OCI-LY3 (cell line): ENCODE measurements around the gene PGF.
"Not testable (repeated sequence)": the region's sequence is repeated elsewhere in the genome, so short reads cannot be mapped to it uniquely, and the experiment has no call there.

ENCODE experiments used
- H2AFZ ChIP-seq: fragments of 200-600, 300-600 bp; shearing (Covaris generic); 2 replicates; pipeline ENCODE4 v1.6.0; 2014; ENCODE audit warnings: antibody characterized with exemption, low read depth, low read length
- H3K27ac ChIP-seq: fragments of 200-600, 300-600 bp; sonication (generic); 2 replicates; pipeline ENCODE4 v1.5.1; 2014; ENCODE audit warnings: mild to moderate bottlenecking, low read length, moderate library complexity, mixed read lengths
- H3K27me3 ChIP-seq: fragments of 200-600, 300-600 bp; sonication (generic); 2 replicates; pipeline ENCODE4 v1.6.1; 2014; ENCODE audit warnings: low read depth, low read length, mixed read lengths
- H3K36me3 ChIP-seq: fragments of 200-600, 300-600 bp; sonication (generic); replicated peaks from 2 replicates; pipeline ENCODE3; 2014; ENCODE audit warnings: low read depth, low read length, mixed read lengths
- H3K4me1 ChIP-seq: fragments of 300-600, 200-600 bp; sonication (generic); 2 replicates; pipeline ENCODE4 v1.6.1; 2014; ENCODE audit warnings: low read length, mixed read lengths
- H3K4me2 ChIP-seq: fragments of 200-600, 300-600 bp; sonication (generic); 2 replicates; pipeline ENCODE4 v1.6.1; 2014; ENCODE audit warnings: low read length, mixed read lengths
- H3K4me3 ChIP-seq: fragments of 300-600, 200-600 bp; sonication (generic); 2 replicates; pipeline ENCODE4 v1.5.1; 2014; ENCODE audit warnings: antibody characterized with exemption, mild to moderate bottlenecking, low read length, moderate library complexity
- H3K79me2 ChIP-seq: fragments of 300-600, 200-600 bp; shearing (Covaris generic); 2 replicates; pipeline ENCODE4 v1.6.1; 2014; ENCODE audit warnings: mild to moderate bottlenecking, low read length, mixed read lengths
- H3K9ac ChIP-seq: fragments of 300-600, 200-600 bp; shearing (Covaris generic); 2 replicates; pipeline ENCODE4 v1.6.0; 2014; ENCODE audit warnings: mild to moderate bottlenecking, low read length, moderate library complexity
- H3K9me3 ChIP-seq: fragments of 200-600, 300-600 bp; shearing (Covaris generic); 2 replicates; pipeline ENCODE4 v1.6.1; 2014; ENCODE audit warnings: low read length, mixed read lengths; ENCODE audit not compliant: insufficient read depth
- H4K20me1 ChIP-seq: fragments of 200-600, 300-600 bp; sonication (generic); 2 replicates; pipeline ENCODE4 v1.6.1; 2016; ENCODE audit warnings: low read length, mixed read lengths; ENCODE audit not compliant: insufficient read depth
- EZH2phosphoT487 ChIP-seq: fragments of 200-600 bp; shearing (Covaris generic); IDR thresholded peaks from 2 replicates; pipeline ENCODE4 v1.6.1; 2018; ENCODE audit warnings: antibody characterized with exemption, mixed run types, low read depth
- TF ChIP-seq, protein P1 (sequence below): fragments of 200-600, 300-600 bp; sonication (generic); IDR thresholded peaks from 2 replicates; pipeline ENCODE4 v1.5.1; 2014; ENCODE audit warnings: antibody characterized with exemption, low read length, low read depth

Gene PGF

DNA sequence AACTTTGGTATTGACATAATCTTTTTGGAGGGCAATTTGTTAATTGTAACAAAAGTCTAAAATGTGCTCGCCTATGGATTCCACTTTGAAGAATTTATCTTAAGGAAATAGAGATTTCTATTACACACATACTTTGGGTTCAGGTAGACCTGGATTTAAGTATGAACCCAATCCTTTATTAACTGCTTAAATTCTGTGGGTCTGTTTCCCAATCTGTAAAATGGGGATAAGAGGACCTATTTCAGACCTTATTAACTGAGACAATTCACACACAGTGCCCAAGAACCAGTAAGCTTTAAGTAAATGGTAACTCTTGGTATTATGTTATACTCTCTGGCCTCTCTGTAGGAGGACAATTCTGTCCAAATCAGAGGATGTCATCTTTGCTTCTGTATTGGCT, 46.5 kb upstream of the PGF start:
- peaks cover 17% of the 10 kb centered on the region for H3K79me2 ChIP-seq
- no peaks in the 10 kb centered on the region for H3K27me3 ChIP-seq
- H3K36me3 ChIP-seq, result peaks cover 14% of the 10 kb centered on the region
- TF ChIP-seq, protein P1, sequence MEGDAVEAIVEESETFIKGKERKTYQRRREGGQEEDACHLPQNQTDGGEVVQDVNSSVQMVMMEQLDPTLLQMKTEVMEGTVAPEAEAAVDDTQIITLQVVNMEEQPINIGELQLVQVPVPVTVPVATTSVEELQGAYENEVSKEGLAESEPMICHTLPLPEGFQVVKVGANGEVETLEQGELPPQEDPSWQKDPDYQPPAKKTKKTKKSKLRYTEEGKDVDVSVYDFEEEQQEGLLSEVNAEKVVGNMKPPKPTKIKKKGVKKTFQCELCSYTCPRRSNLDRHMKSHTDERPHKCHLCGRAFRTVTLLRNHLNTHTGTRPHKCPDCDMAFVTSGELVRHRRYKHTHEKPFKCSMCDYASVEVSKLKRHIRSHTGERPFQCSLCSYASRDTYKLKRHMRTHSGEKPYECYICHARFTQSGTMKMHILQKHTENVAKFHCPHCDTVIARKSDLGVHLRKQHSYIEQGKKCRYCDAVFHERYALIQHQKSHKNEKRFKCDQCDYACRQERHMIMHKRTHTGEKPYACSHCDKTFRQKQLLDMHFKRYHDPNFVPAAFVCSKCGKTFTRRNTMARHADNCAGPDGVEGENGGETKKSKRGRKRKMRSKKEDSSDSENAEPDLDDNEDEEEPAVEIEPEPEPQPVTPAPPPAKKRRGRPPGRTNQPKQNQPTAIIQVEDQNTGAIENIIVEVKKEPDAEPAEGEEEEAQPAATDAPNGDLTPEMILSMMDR, result no peak
- no peak for TF ChIP-seq EZH2phosphoT487
- peak overlapping the region; percentile 79 for H3K4me2 ChIP-seq
- peaks cover 12% of the 10 kb centered on the region for H3K4me1 ChIP-seq
- peak overlapping the region; percentile 99 for H2AFZ ChIP-seq
- peak overlapping the region; percentile 44; the same call in 1 of the 2 replicates for H3K27ac ChIP-seq
- no peaks in the 10 kb centered on the region for H4K20me1 ChIP-seq
- H3K9ac ChIP-seq, result peak overlapping the region; percentile 70
- peak overlapping the region; percentile 90 for H3K4me3 ChIP-seq
- H3K9me3 ChIP-seq, result no peaks in the 10 kb centered on the region

DNA sequence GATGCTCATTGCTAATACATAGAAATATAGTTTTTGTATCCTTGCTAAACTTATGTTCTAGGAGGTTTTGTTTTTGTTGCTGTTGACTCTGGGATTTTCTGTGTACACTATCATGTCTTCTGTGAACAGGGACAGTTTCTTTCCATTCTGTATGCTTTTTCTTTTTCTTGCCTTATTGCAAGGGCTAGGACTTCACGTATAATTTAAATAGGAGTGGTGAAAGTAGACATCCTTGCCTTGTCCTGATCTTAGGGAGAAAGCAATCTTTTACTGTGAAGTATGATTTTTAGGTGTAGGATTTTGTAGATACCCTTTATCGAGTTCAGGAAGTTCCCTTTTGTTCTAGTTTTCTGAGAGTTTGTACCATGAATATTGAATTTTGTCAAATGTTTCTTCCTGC, 45.9 kb upstream of the PGF start:
- TF ChIP-seq EZH2phosphoT487, result no peak
- TF ChIP-seq, protein P1, result no peak
- Histone ChIP-seq H3K9ac (no peak overlapping the region), H3K36me3 (peaks cover 8% of the 10 kb centered on the region), H4K20me1 (no peaks in the 10 kb centered on the region), H3K4me2 (no peak overlapping the region), H3K27ac (no peak overlapping the region), H3K9me3 (no peaks in the 10 kb centered on the region), H3K4me1 (peaks cover 12% of the 10 kb centered on the region), H2AFZ (no peak overlapping the region), H3K27me3 (no peaks in the 10 kb centered on the region), H3K79me2 (peaks cover 17% of the 10 kb centered on the region), H3K4me3 (no peak overlapping the region)

DNA sequence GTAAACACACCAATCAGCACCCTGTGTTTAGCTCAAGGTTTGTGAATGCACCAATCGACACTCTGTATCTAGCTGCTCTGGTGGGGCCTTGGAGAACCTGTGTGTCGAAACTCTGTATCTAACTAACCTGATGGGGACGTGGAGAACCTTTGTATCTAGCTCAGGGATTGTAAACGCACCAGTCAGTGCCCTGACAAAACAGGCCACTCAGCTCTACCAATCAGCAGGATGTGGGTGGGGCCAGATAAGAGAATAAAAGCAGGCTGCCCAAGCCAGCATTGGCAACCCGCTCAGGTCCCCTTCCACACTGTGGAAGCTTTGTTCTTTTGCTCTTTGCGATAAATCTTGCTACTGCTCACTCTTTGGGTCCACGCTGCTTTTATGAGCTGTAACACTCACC, 40.4 kb upstream of the PGF start:
- H3K9me3 ChIP-seq, result not testable (repeated sequence)

DNA sequence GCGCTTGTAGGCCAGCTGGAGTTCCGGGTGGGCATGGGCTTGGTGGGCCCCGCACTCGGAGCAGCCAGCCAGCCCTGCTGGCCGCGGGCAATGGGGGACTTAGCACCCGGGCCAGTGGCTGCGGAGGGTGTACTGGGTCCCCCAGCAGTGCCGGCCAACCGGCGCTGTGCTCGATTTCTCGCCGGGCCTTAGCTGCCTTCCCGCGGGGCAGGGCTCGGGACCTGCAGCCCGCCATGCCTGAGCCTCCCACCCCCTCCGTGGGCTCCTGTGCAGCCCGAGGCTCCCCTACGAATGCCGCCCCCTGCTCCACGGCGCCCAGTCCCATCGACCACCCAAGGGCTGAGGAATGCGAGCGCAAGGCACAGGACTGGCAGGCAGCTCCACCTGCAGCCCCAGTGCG, 38.8 kb upstream of the PGF start:
- not testable (repeated sequence) for H3K79me2 ChIP-seq, H3K4me3 ChIP-seq, H3K9ac ChIP-seq, H4K20me1 ChIP-seq, H3K9me3 ChIP-seq, H3K4me2 ChIP-seq, H3K27me3 ChIP-seq, H2AFZ ChIP-seq, H3K27ac ChIP-seq, H3K36me3 ChIP-seq, H3K4me1 ChIP-seq

More for the DNA sequence above, 40.4 kb upstream of the PGF start:
- H3K4me1 ChIP-seq, H3K4me2 ChIP-seq, H4K20me1 ChIP-seq, H3K4me3 ChIP-seq, H3K27me3 ChIP-seq, H3K9ac ChIP-seq, H3K79me2 ChIP-seq, H2AFZ ChIP-seq, H3K27ac ChIP-seq, H3K36me3 ChIP-seq: not testable (repeated sequence)

DNA sequence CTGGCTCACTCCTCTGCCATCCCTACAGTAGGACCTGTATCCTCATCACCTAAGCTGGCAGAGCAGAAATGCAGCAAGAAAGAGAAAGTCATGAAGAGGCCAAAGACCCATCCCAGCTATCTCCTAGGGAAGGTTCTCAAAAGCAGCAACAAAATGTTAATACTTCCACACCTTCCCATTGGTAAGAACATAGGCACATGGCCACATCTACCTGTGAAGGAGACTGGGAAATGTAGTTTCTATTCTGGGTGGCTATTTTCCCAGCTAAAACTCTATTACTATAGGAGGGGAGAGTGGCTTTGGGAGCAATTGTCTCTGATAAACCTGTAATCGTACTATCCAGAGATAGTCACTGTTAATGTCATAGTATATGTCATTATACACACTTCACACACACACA, 33.6 kb upstream of the PGF start:
- no peak overlapping the region for H3K4me2 ChIP-seq
- no peak for TF ChIP-seq EZH2phosphoT487
- TF ChIP-seq, protein P1, result no peak
- no peaks in the 10 kb centered on the region for H3K36me3 ChIP-seq
- H3K27ac ChIP-seq, result no peak overlapping the region
- H3K79me2 ChIP-seq, result no peaks in the 10 kb centered on the region
- no peaks in the 10 kb centered on the region for H4K20me1 ChIP-seq
- H3K9ac ChIP-seq, result no peak overlapping the region
- H3K4me3 ChIP-seq, result no peak overlapping the region
- H3K9me3 ChIP-seq, result no peaks in the 10 kb centered on the region
- no peak overlapping the region for H2AFZ ChIP-seq
- peaks cover 3% of the 10 kb centered on the region; the same call in 1 of the 2 replicates for H3K4me1 ChIP-seq
- no peaks in the 10 kb centered on the region for H3K27me3 ChIP-seq
